SK-N-SH treated with all-trans-retinoic acid at 6 μM for 48 hours (cell line): ENCODE results near the gene SRCAP.

Experiments
- ATAC-seq: fragments of 200-7000 bp; cut with Tn5 transposase; 3 replicates; pipeline ENCODE4 v1.9.1; 2020; ENCODE audit warnings: mild to moderate bottlenecking, moderate library complexity
- ARNTL ChIP-seq: fragments of 450-650 bp; formaldehyde crosslinking; IDR thresholded peaks from 2 replicates; pipeline ENCODE4 v1.5.0; 2020; ENCODE audit warnings: low read depth, mild to moderate bottlenecking, moderate library complexity, borderline replicate concordance
- BACH2 ChIP-seq: fragments of 250-450 bp; sonication (Bioruptor Pico); IDR thresholded peaks from 2 replicates; pipeline ENCODE4 v1.9.0; 2021; ENCODE audit warnings: mild to moderate bottlenecking, borderline replicate concordance
- CREB5 ChIP-seq: fragments of 250-450 bp; sonication (Bioruptor Pico); IDR thresholded peaks from 2 replicates; pipeline ENCODE4 v1.5.1; 2020; ENCODE audit warnings: low read depth, mild to moderate bottlenecking, moderate library complexity
- CSDC2 ChIP-seq: fragments of 250-450 bp; sonication (Bioruptor Pico); IDR thresholded peaks from 2 replicates; pipeline ENCODE4 v1.5.0; 2020; ENCODE audit warnings: mild to moderate bottlenecking, moderate library complexity
- CSRNP3 ChIP-seq: fragments of 250-450 bp; sonication (Bioruptor Pico); IDR thresholded peaks from 2 replicates; pipeline ENCODE4 v1.5.1; 2021; ENCODE audit warnings: mild to moderate bottlenecking, moderate library complexity
- ESRRG ChIP-seq: fragments of 250-450 bp; sonication (Bioruptor Pico); IDR thresholded peaks from 2 replicates; pipeline ENCODE4 v1.6.1; 2021; ENCODE audit warnings: mild to moderate bottlenecking
- GLIS3 ChIP-seq: fragments of 250-450 bp; sonication (Bioruptor Pico); IDR thresholded peaks from 2 replicates; pipeline ENCODE4 v1.5.0; 2020; ENCODE audit warnings: mild to moderate bottlenecking, moderate library complexity
- ISL1 ChIP-seq: fragments of 250-450 bp; sonication (Bioruptor Pico); IDR thresholded peaks from 2 replicates; pipeline ENCODE4 v2.1.2; 2022; ENCODE audit warnings: mild to moderate bottlenecking, moderate library complexity
- OSR1 ChIP-seq: fragments of 250-450 bp; sonication (Bioruptor Pico); IDR thresholded peaks from 2 replicates; pipeline ENCODE4 v1.8.0; 2022; ENCODE audit warnings: moderate library complexity, mild to moderate bottlenecking, inconsistent platforms
- POU6F1 ChIP-seq: fragments of 250-450 bp; sonication (Bioruptor Pico); IDR thresholded peaks from 2 replicates; pipeline ENCODE4 v1.8.0; 2021; ENCODE audit warnings: low read depth, mild to moderate bottlenecking, moderate library complexity, borderline replicate concordance
- PPARA ChIP-seq: fragments of 250-450 bp; sonication (Bioruptor Pico); IDR thresholded peaks from 2 replicates; pipeline ENCODE4 v1.5.0; 2020; ENCODE audit warnings: mild to moderate bottlenecking, borderline replicate concordance
- RARB ChIP-seq: fragments of 250-450 bp; sonication (Bioruptor Pico); IDR thresholded peaks from 2 replicates; pipeline ENCODE4 v1.8.0; 2021; ENCODE audit warnings: mild to moderate bottlenecking, moderate library complexity
- SNAI2 ChIP-seq: fragments of 250-450 bp; sonication (Bioruptor Pico); IDR thresholded peaks from 2 replicates; pipeline ENCODE4 v1.5.0; 2020; ENCODE audit warnings: mild to moderate bottlenecking, moderate library complexity
- TCF4 ChIP-seq: fragments of 250-450 bp; sonication (Bioruptor Pico); IDR thresholded peaks from 2 replicates; pipeline ENCODE4 v1.8.0; 2021; ENCODE audit warnings: mild to moderate bottlenecking, moderate library complexity, borderline replicate concordance
- TOX ChIP-seq: fragments of 250-450 bp; sonication (Bioruptor Pico); IDR thresholded peaks from 2 replicates; pipeline ENCODE4 v1.8.0; 2021; ENCODE audit warnings: mild to moderate bottlenecking, moderate library complexity, borderline replicate concordance
- TSHZ2 ChIP-seq: fragments of 250-450 bp; sonication (Bioruptor Pico); IDR thresholded peaks from 2 replicates; pipeline ENCODE4 v1.5.0; 2020; ENCODE audit warnings: mild to moderate bottlenecking, moderate library complexity
- ZC3H10 ChIP-seq: fragments of 250-450 bp; sonication (Bioruptor Pico); IDR thresholded peaks from 2 replicates; pipeline ENCODE4 v1.5.1; 2021; ENCODE audit warnings: mild to moderate bottlenecking, moderate library complexity
- ZFP3 ChIP-seq: fragments of 250-450 bp; sonication (Bioruptor Pico); IDR thresholded peaks from 2 replicates; pipeline ENCODE4 v1.5.0; 2020; ENCODE audit warnings: mild to moderate bottlenecking, moderate library complexity
- ZFP30 ChIP-seq: fragments of 450-650 bp; formaldehyde crosslinking; IDR thresholded peaks from 2 replicates; pipeline ENCODE4 v1.5.0; 2022; ENCODE audit warnings: mild to moderate bottlenecking, moderate library complexity
- ZNF565 ChIP-seq: fragments of 450-650 bp; formaldehyde crosslinking; conservative IDR thresholded peaks from 2 replicates; pipeline ENCODE4 v1.5.0; 2020; ENCODE audit warnings: low read depth, mild to moderate bottlenecking, moderate library complexity
- ZNF70 ChIP-seq: fragments of 450-650 bp; formaldehyde crosslinking; IDR thresholded peaks from 2 replicates; pipeline ENCODE4 v1.5.0; 2020; ENCODE audit warnings: mild to moderate bottlenecking, moderate library complexity
- ZNF8 ChIP-seq: fragments of 450-650 bp; formaldehyde crosslinking; IDR thresholded peaks from 2 replicates; pipeline ENCODE4 v1.5.0; 2020; ENCODE audit warnings: mild to moderate bottlenecking, moderate library complexity

The SRCAP gene

GRCh38 chr16:30669903-30670824 lies 28.8 kb upstream of the SRCAP start:
- no peak for TF ChIP-seq ZC3H10 (CRISPR knock-in tag)
- TF ChIP-seq TSHZ2 (CRISPR knock-in tag) = no peak
- no peak for TF ChIP-seq CREB5 (CRISPR knock-in tag)
- TF ChIP-seq POU6F1 (CRISPR knock-in tag) = no peak
- no peak for TF ChIP-seq ISL1 (CRISPR knock-in tag)
- no peak for TF ChIP-seq CSDC2 (CRISPR knock-in tag)
- no peak for TF ChIP-seq ESRRG (CRISPR knock-in tag)
- no peak for TF ChIP-seq GLIS3 (CRISPR knock-in tag)
- TF ChIP-seq CSRNP3 (CRISPR knock-in tag) = no peak
- no peak for TF ChIP-seq ZFP3 (CRISPR knock-in tag)
- no peak for TF ChIP-seq ARNTL (CRISPR knock-in tag)
- TF ChIP-seq RARB (CRISPR knock-in tag) = no peak
- TF ChIP-seq TOX (CRISPR knock-in tag) = no peak
- TF ChIP-seq ZNF565 (CRISPR knock-in tag) = no peak
- no peak for TF ChIP-seq ZNF70 (CRISPR knock-in tag)
- no peak for TF ChIP-seq PPARA (CRISPR knock-in tag)
- no peak for TF ChIP-seq ZFP30 (CRISPR knock-in tag)
- no peak for TF ChIP-seq SNAI2 (CRISPR knock-in tag)
- no peak for TF ChIP-seq BACH2 (CRISPR knock-in tag)
- TF ChIP-seq OSR1 = no peak
- peak; percentile 22; the same call in 1 of the 3 replicates for ATAC-seq

GRCh38 chr16:30675143-30675542 lies 23.8 kb upstream of the SRCAP start:
- no peak for TF ChIP-seq CSDC2 (CRISPR knock-in tag)
- TF ChIP-seq RARB (CRISPR knock-in tag) = no peak
- TF ChIP-seq ZNF70 (CRISPR knock-in tag) = no peak
- no peak for TF ChIP-seq BACH2 (CRISPR knock-in tag)
- TF ChIP-seq ZNF8 (CRISPR knock-in tag) = no peak
- TF ChIP-seq CREB5 (CRISPR knock-in tag) = no peak
- TF ChIP-seq TSHZ2 (CRISPR knock-in tag) = no peak
- no peak for TF ChIP-seq POU6F1 (CRISPR knock-in tag)
- no peak for TF ChIP-seq ZC3H10 (CRISPR knock-in tag)
- no peak for TF ChIP-seq CSRNP3 (CRISPR knock-in tag)
- TF ChIP-seq TCF4 = no peak
- TF ChIP-seq ZNF565 (CRISPR knock-in tag) = no peak
- no peak for ATAC-seq
